Heart right ventricle (tissue), 16 donors: Measurements from ENCODE around the gene RXRA. TPM values are rescaled to one million over a fixed set of nuclear protein-coding genes. Genes with fewer than 3 reads are reported as not detected.

Source experiments
- ATAC-seq, 8 donors: fragments of 200-7000 bp; cut with Tn5 transposase; one replicate each; pipeline ENCODE4 v1.9.1; 2020; ENCODE audit warnings: mild to moderate bottlenecking in 8 of 8, moderate library complexity in 8 of 8, moderate number of reproducible peaks in 1 of 8
- DNase-seq, 2 donors: peaks; one replicate each; pipeline ENCODE4 v3.0.0-alpha.2; 2020
- H3K27ac ChIP-seq, 10 donors: fragments of 200-600 bp; sonication (generic) in 2 of 10; one replicate each; pipeline versions ENCODE4 v1.5.0 to v1.8.0; 2020 to 2022; ENCODE audit warnings: mild to moderate bottlenecking in 3 of 10
- H3K27me3 ChIP-seq, 7 donors: fragments of 200-600 bp; one replicate each; pipeline ENCODE4 v1.8.0; 2021 to 2022; ENCODE audit warnings: mild to moderate bottlenecking in 2 of 7
- H3K36me3 ChIP-seq, 9 donors: fragments of 200-600 bp; sonication (generic) in 1 of 9; one replicate each; pipeline versions ENCODE4 v1.5.0 to v1.8.0; 2020 to 2022; ENCODE audit warnings: mild to moderate bottlenecking in 2 of 9
- H3K4me1 ChIP-seq, 9 donors: fragments of 200-600 bp; sonication (generic) in 1 of 9; one replicate each; pipeline versions ENCODE4 v1.5.0 to v1.8.0; 2020 to 2022; ENCODE audit warnings: mild to moderate bottlenecking in 4 of 9
- H3K4me3 ChIP-seq, 10 donors: fragments of 200-600 bp; sonication (generic) in 2 of 10; one replicate each; pipeline versions ENCODE4 v1.5.0 to v1.8.0; 2020 to 2022; ENCODE audit warnings: mild to moderate bottlenecking in 7 of 10, moderate library complexity in 2 of 10
- H3K9me3 ChIP-seq, 11 donors: fragments of 200-600 bp in 10 of 11; sonication (generic) in 2 of 11; one replicate each; pipeline versions ENCODE4 v1.5.0 to v1.8.0; 2013 to 2022; ENCODE audit warnings: mild to moderate bottlenecking in 2 of 11, control low read depth in 1 of 11, moderate library complexity in 1 of 11
- CTCF ChIP-seq, 9 donors: fragments of 200-600 bp; sonication (generic) in 2 of 9; IDR thresholded peaks; one replicate each; pipeline versions ENCODE4 v1.5.0 to v1.8.0; 2021 to 2022; ENCODE audit warnings: antibody characterized with exemption in 9 of 9, mild to moderate bottlenecking in 5 of 9, moderate library complexity in 1 of 9
- WGBS, 2 donors: extraction: QIAGEN DNeasy Blood & Tissue Kit; methylation state at CpG; one replicate each; pipeline ENCODE4 v1.1.7; 2013; ENCODE audit warnings: inconsistent platforms in 1 of 2; 5-methylcytosine and 5-hydroxymethylcytosine counted together
- intact Hi-C, 10 donors: fragments of 100-400 bp; cut with DNase I; formaldehyde crosslinking; loops; one replicate each; pipeline versions ENCODE4 v1.11.1 to v1.14.2; 2022
- polyA plus RNA-seq, 2 donors: library from polyadenylated mRNA; stranded (reverse); fragments of 200-250 nt; gene quantifications; one replicate each; pipeline ENCODE4 v1.2.3, GENCODE V29; 2013
- total RNA-seq, 10 donors: library from RNA; stranded (reverse); fragmentation: NEBNext Ultra II Directional in 3 of 10; extraction: Animal tissue kit (Norgen Biotek cat#: 25700) in 3 of 10; gene quantifications; one replicate each; pipeline versions ENCODE4 v1.2.1 to v1.2.4, GENCODE V29; 2021 to 2023
- donor health status: Arrhythmogenic right ventricular cardiomyopathy.
- donor health status: ischemic (EF 13 %, LVEDD 7.1; RV severe dilation, severe dysfunction).
- donor health status: healthy with polysubstance abuse.
- donor health status: DM: no; HTN: yes; CAD: no.
- donor health status: DM: no; HTN: no; CAD: no.
- donor health status: ischemic (EF 25% LVEDD 6.9; RV normal size, moderate dysfunction).
- donor health status: ischemic (EF 25% LVEDD 5.7; RV mildly dilated, moderate dysfunction).
- donor health status: healthy.
- donor health status: DM: yes; HTN: yes; CAD: no.
- donor health status: Ischemic cardiomyopathy.
- donor health status: ischemic (EF 35%, LVEDD 5.7; RV mildly dilated, moderate dysfunction).
- donor health status: nonischemic (EF 11% LVEDD 7.7; RV severe dilation, severe dysfunction).
- donor health status: DM: yes; HTN: yes; CAD: no.
- donor health status: PGD.
- donor health status: ischemic (EF 29% LVEDD 5.4; RV normal size, mild dysfunction).
- donor health status: nonischemic (EF 23%, LVEDD 6.1; RV moderate dilation, normal function).

RXRA gene
- total and polyA plus RNA-seq, 12 donors, result 22.6 to 92.3 (median 42.0) TPM

- DNase-seq, result no peak
- 38 to 41% methylated on average over 14 of the region's 14 CpGs for WGBS, 2 donors
- Histone ChIP-seq H3K4me1 (peaks cover 84 to 100% (median 98%) of the 10 kb centered on the region in 9 donors), H3K27ac (peak overlapping the region in 9 of 10 donors; percentile 35 to 91 (median 82)), H3K4me3 (peak overlapping the region in 1 of 10 donors; percentile 6), H3K9me3 (no peaks in the 10 kb centered on the region), H3K27me3 (no peaks in the 10 kb centered on the region), H3K36me3 (peaks cover 0 to 5% (median 0%) of the 10 kb centered on the region in 9 donors)
- intact Hi-C loops, result loop anchor here in 1 of 10 donors (5.0 kb wide), 1 partner anchor 32 kb away; no protein-coding TSS in a partner anchor
- peak in 1 of 9 donors; percentile 1 for TF ChIP-seq CTCF (IDR thresholded peaks at IDR 0.05)
- ATAC-seq, result peak in 2 of 8 donors; percentile 8 to 18
Measured at GRCh38 chr9:134344800-134345310, 18.6 kb downstream of the RXRA start.

- Histone ChIP-seq H3K4me3 (no peak overlapping the region), H3K36me3 (peaks cover 0 to 5% (median 0%) of the 10 kb centered on the region in 9 donors), H3K27ac (peak overlapping the region in 2 of 10 donors; percentile 6 to 86), H3K27me3 (no peaks in the 10 kb centered on the region), H3K4me1 (peaks cover 84 to 100% (median 98%) of the 10 kb centered on the region in 9 donors), H3K9me3 (no peaks in the 10 kb centered on the region)
- TF ChIP-seq CTCF (IDR thresholded peaks at IDR 0.05), result no peak
- intact Hi-C loops, result no loop called here
- DNase-seq (no peak), ATAC-seq (no peak)
- WGBS, 2 donors, result 91 to 92% methylated on average over 12 of the region's 12 CpGs
Measured at GRCh38 chr9:134345737-134346136, 19.5 kb downstream of the RXRA start.

- peaks cover 83 to 100% (median 98%) of the 10 kb centered on the region in 9 donors for H3K4me1 ChIP-seq
- 55 to 68% methylated on average over 14 of the region's 14 CpGs for WGBS, 2 donors
- TF ChIP-seq CTCF (IDR thresholded peaks at IDR 0.05), result no peak
- ATAC-seq (no peak), DNase-seq (no peak)
- H3K9me3 ChIP-seq, result no peaks in the 10 kb centered on the region
- H3K27ac ChIP-seq, result no peak overlapping the region
- peaks cover 0 to 5% (median 0%) of the 10 kb centered on the region in 9 donors for H3K36me3 ChIP-seq
- intact Hi-C loops, result no loop called here
- no peak overlapping the region for H3K4me3 ChIP-seq
- no peaks in the 10 kb centered on the region for H3K27me3 ChIP-seq
Measured at GRCh38 chr9:134346151-134346550, 19.9 kb downstream of the RXRA start.

GRCh38 chr9:134346840-134347583, 20.8 kb downstream of the RXRA start:
- Histone ChIP-seq H3K36me3 (peaks cover 0 to 5% (median 0%) of the 10 kb centered on the region in 9 donors), H3K4me1 (peaks cover 76 to 100% (median 98%) of the 10 kb centered on the region in 9 donors), H3K4me3 (no peak overlapping the region), H3K27me3 (no peaks in the 10 kb centered on the region), H3K9me3 (no peaks in the 10 kb centered on the region), H3K27ac (no peak overlapping the region)
- ATAC-seq (no peak), DNase-seq (no peak)
- intact Hi-C loops, result no loop called here
- 82 to 87% methylated on average over 21 of the region's 21 CpGs for WGBS, 2 donors
- no peak for TF ChIP-seq CTCF (IDR thresholded peaks at IDR 0.05)
